Measurements from ENCODE around the gene PAX1. TPM values are rescaled to one million over a fixed set of nuclear protein-coding genes. Genes with fewer than 3 reads are reported as not detected.
A peak's percentile ranks its signal among the peaks of the same experiment; 100 is the strongest.

The PAX1 gene
- total and polyA plus RNA-seq, 2 experiments from 2014 or later, result 0.14 TPM; not detected in 1

DNA sequence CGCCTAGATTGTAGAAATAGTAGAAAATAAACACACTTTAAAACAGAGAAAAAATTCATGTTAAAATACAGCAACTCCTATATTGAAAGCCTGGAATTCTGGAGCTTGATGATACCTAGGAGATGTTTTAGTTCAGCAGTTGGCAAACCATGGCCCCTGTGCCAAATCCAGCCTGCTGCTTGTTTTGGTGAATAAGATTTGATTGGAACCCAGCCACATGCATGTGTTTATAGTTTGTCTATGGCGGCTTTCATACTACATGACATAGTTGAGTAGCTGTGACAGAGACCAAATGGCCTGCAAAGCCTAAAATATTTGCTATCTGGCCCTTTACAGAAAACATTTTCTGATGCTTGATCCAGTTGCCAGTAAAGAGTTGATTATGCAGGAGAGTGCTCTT lies 57.2 kb downstream of the PAX1 start (continued):
- TF ChIP-seq, protein P1, sequence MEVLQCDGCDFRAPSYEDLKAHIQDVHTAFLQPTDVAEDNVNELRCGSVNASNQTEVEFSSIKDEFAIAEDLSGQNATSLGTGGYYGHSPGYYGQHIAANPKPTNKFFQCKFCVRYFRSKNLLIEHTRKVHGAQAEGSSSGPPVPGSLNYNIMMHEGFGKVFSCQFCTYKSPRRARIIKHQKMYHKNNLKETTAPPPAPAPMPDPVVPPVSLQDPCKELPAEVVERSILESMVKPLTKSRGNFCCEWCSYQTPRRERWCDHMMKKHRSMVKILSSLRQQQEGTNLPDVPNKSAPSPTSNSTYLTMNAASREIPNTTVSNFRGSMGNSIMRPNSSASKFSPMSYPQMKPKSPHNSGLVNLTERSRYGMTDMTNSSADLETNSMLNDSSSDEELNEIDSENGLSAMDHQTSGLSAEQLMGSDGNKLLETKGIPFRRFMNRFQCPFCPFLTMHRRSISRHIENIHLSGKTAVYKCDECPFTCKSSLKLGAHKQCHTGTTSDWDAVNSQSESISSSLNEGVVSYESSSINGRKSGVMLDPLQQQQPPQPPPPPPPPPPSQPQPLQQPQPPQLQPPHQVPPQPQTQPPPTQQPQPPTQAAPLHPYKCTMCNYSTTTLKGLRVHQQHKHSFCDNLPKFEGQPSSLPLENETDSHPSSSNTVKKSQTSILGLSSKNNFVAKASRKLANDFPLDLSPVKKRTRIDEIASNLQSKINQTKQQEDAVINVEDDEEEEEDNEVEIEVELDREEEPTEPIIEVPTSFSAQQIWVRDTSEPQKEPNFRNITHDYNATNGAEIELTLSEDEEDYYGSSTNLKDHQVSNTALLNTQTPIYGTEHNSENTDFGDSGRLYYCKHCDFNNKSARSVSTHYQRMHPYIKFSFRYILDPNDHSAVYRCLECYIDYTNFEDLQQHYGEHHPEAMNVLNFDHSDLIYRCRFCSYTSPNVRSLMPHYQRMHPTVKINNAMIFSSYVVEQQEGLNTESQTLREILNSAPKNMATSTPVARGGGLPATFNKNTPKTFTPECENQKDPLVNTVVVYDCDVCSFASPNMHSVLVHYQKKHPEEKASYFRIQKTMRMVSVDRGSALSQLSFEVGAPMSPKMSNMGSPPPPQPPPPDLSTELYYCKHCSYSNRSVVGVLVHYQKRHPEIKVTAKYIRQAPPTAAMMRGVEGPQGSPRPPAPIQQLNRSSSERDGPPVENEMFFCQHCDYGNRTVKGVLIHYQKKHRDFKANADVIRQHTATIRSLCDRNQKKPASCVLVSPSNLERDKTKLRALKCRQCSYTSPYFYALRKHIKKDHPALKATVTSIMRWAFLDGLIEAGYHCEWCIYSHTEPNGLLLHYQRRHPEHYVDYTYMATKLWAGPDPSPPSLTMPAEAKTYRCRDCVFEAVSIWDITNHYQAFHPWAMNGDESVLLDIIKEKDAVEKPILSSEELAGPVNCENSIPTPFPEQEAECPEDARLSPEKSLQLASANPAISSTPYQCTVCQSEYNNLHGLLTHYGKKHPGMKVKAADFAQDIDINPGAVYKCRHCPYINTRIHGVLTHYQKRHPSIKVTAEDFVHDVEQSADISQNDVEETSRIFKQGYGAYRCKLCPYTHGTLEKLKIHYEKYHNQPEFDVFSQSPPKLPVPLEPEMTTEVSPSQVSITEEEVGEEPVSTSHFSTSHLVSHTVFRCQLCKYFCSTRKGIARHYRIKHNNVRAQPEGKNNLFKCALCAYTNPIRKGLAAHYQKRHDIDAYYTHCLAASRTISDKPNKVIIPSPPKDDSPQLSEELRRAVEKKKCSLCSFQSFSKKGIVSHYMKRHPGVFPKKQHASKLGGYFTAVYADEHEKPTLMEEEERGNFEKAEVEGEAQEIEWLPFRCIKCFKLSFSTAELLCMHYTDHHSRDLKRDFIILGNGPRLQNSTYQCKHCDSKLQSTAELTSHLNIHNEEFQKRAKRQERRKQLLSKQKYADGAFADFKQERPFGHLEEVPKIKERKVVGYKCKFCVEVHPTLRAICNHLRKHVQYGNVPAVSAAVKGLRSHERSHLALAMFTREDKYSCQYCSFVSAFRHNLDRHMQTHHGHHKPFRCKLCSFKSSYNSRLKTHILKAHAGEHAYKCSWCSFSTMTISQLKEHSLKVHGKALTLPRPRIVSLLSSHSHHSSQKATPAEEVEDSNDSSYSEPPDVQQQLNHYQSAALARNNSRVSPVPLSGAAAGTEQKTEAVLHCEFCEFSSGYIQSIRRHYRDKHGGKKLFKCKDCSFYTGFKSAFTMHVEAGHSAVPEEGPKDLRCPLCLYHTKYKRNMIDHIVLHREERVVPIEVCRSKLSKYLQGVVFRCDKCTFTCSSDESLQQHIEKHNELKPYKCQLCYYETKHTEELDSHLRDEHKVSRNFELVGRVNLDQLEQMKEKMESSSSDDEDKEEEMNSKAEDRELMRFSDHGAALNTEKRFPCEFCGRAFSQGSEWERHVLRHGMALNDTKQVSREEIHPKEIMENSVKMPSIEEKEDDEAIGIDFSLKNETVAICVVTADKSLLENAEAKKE (CRISPR knock-in tag; IDR thresholded peaks at IDR 0.05), result no peak

GRCh38 chr20:21767200-21767738 lies 61.8 kb downstream of the PAX1 start:
- H3K4me2 ChIP-seq, result peak overlapping the region; percentile 70; the same call in 1 of the 2 replicates
- no peaks in the 10 kb centered on the region for H3K36me3 ChIP-seq (ENCODE audit: insufficient read depth)
- no peak for DNase-seq (ENCODE audit: low spot score)
- Mint-ChIP-seq H3K4me3 (peak overlapping the region; percentile 49; the same call in 1 of the 3 replicates), H3K4me1 (peaks cover 5% of the 10 kb centered on the region; the same call in 2 of the 3 replicates), H3K27me3 (ENCODE audit: insufficient read depth, low read depth, poor library complexity) (peaks cover 8% of the 10 kb centered on the region), H3K27ac (no peak overlapping the region), H3K36me3 (ENCODE audit: low read depth) (no peaks in the 10 kb centered on the region), H3K9me3 (no peaks in the 10 kb centered on the region)
- H3K4me1 ChIP-seq (ENCODE audit: insufficient read depth), result no peaks in the 10 kb centered on the region
- H4K20me1 ChIP-seq (replicated peaks; ENCODE audit: insufficient read depth), result no peaks in the 10 kb centered on the region
- H3K27me3 ChIP-seq (ENCODE audit: insufficient read depth), result peaks cover 12% of the 10 kb centered on the region
- peak; percentile 30 for ATAC-seq
- 0 out of 2 replicates have a peak, but pooled peaks cover 5% of the 10 kb centered on the region for H3K9me2 ChIP-seq (ENCODE audit: insufficient read depth)
- H3K27ac ChIP-seq (ENCODE audit: low read depth), result no peak overlapping the region
- H3F3A ChIP-seq (replicated peaks; ENCODE audit: low read depth), result no peaks in the 10 kb centered on the region
- H2AFZ ChIP-seq, result peak overlapping the region; percentile 85; the same call in 1 of the 2 replicates
- H3K4me3 ChIP-seq, result peak overlapping the region; percentile 31
- no peaks in the 10 kb centered on the region for H3K79me2 ChIP-seq (replicated peaks; ENCODE audit: insufficient read depth)
- TF ChIP-seq, protein P2, sequence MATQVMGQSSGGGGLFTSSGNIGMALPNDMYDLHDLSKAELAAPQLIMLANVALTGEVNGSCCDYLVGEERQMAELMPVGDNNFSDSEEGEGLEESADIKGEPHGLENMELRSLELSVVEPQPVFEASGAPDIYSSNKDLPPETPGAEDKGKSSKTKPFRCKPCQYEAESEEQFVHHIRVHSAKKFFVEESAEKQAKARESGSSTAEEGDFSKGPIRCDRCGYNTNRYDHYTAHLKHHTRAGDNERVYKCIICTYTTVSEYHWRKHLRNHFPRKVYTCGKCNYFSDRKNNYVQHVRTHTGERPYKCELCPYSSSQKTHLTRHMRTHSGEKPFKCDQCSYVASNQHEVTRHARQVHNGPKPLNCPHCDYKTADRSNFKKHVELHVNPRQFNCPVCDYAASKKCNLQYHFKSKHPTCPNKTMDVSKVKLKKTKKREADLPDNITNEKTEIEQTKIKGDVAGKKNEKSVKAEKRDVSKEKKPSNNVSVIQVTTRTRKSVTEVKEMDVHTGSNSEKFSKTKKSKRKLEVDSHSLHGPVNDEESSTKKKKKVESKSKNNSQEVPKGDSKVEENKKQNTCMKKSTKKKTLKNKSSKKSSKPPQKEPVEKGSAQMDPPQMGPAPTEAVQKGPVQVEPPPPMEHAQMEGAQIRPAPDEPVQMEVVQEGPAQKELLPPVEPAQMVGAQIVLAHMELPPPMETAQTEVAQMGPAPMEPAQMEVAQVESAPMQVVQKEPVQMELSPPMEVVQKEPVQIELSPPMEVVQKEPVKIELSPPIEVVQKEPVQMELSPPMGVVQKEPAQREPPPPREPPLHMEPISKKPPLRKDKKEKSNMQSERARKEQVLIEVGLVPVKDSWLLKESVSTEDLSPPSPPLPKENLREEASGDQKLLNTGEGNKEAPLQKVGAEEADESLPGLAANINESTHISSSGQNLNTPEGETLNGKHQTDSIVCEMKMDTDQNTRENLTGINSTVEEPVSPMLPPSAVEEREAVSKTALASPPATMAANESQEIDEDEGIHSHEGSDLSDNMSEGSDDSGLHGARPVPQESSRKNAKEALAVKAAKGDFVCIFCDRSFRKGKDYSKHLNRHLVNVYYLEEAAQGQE (IDR thresholded peaks at IDR 0.05; ENCODE audit: unreplicated experiment), result no peak
- TF ChIP-seq, protein P1 (CRISPR knock-in tag; IDR thresholded peaks at IDR 0.05), result no peak
- no peak for TF ChIP-seq JUNB (IDR thresholded peaks at IDR 0.05; ENCODE audit: unreplicated experiment)
- no peak for TF ChIP-seq EZH2 (IDR thresholded peaks at IDR 0.05; ENCODE audit: low read depth, unreplicated experiment)
- no peak for TF ChIP-seq STAT1 (IDR thresholded peaks at IDR 0.05; ENCODE audit: unreplicated experiment)

Data from GM23338 (cell line).